H1 (cell line): Measurements from ENCODE around the gene ADGRV1. TPM values are rescaled to one million over a fixed set of nuclear protein-coding genes. Genes with fewer than 3 reads are reported as not detected.

ENCODE experiments used
- CHD1 ChIP-seq: IDR thresholded peaks from 2 replicates; pipeline ENCODE4 v1.6.1; 2012; ENCODE audit warnings: low read depth, low read length, improper control_type of control experiment
- CHD2 ChIP-seq: IDR thresholded peaks from 2 replicates; pipeline ENCODE4 v1.6.1; 2012; ENCODE audit warnings: low read length, improper control_type of control experiment
- POLR2AphosphoS5 ChIP-seq: IDR thresholded peaks from 2 replicates; pipeline ENCODE4 v1.6.1; 2011; ENCODE audit warnings: low read depth, low read length
- TEAD4 ChIP-seq: IDR thresholded peaks from 2 replicates; pipeline ENCODE4 v1.6.1; 2012; ENCODE audit warnings: low read depth, low read length, inconsistent platforms, mixed read lengths
- polyA plus RNA-seq, 7 experiments: library from polyadenylated mRNA; depleted of rRNA in 3 of 7; stranded (reverse) in 5 of 7; unstranded in 2 of 7; fragments of >200 nt in 5 of 7; fragments of 200-250 nt in 2 of 7; gene quantifications; 1 replicate in 5 of 7; 2 replicates in 1 of 7; 4 replicates in 1 of 7; pipeline versions ENCODE4 v1.2.1 to v1.2.3, GENCODE V29; 2011 to 2013; ENCODE audit warnings: missing spikeins in 2 of 7, mixed read lengths in 2 of 7
- total RNA-seq: library from RNA; stranded (reverse); fragmentation: NEBNext Ultra II Directional; extraction: Animal tissue kit (Norgen Biotek cat#: 25700); gene quantifications from 2 replicates; pipeline ENCODE4 v1.2.1, GENCODE V29; 2021
- TF ChIP-seq, protein P1 (sequence below): IDR thresholded peaks from 2 replicates; pipeline ENCODE4 v1.6.1; 2011; ENCODE audit warnings: low read length, improper control_type of control experiment

The ADGRV1 gene
- total and polyA plus RNA-seq, 2 of the 8 experiments (the other 6 are each of a cell fraction or from before 2014, with no cell fraction given), result 53.1 to 62.2 TPM

DNA sequence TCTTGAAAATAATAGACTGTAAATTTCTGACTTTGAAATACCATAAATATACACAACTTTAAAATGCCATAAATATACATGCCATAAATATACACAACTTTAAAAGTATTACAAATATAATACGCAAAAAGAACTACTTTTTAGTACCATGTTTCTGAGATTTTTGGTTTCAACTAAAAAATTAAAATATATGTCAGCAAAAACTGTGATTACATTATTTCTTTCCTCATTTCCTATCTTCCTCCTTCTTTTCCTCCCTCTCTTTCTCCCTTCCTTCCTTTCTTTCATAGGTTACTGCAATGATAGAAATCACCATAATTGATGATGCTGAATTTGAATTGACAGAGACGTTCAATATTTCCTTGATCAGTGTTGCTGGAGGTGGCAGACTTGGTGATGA, 200.5 kb downstream of the ADGRV1 start (continued):
- TF ChIP-seq POLR2AphosphoS5 (no peak), TEAD4 (no peak), CHD1 (no peak), CHD2 (no peak)
- TF ChIP-seq, protein P1, sequence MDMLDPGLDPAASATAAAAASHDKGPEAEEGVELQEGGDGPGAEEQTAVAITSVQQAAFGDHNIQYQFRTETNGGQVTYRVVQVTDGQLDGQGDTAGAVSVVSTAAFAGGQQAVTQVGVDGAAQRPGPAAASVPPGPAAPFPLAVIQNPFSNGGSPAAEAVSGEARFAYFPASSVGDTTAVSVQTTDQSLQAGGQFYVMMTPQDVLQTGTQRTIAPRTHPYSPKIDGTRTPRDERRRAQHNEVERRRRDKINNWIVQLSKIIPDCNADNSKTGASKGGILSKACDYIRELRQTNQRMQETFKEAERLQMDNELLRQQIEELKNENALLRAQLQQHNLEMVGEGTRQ, result no peak
